WTC11 (cell line): ENCODE measurements around the gene SQOR. TPM values are rescaled to one million over a fixed set of nuclear protein-coding genes. Genes with fewer than 3 reads are reported as not detected.

Experiments
- ATAC-seq: fragments of 200-7000 bp; cut with Tn5 transposase; 2 replicates; pipeline ENCODE4 v1.10.0; 2021; ENCODE audit warnings: mild to moderate bottlenecking, moderate library complexity
- CTCF ChIA-PET: fragments of 300-600 bp; sonication (Branson Sonifier 250); formaldehyde crosslinking; loops from one replicate; lab custom pipeline; 2021; ENCODE audit warnings: antibody characterized with exemption; lab: Charles Lee
- POLR2A ChIA-PET: fragments of 350-600 bp; sonication (Branson Sonifier 250); formaldehyde crosslinking; loops from one replicate; lab custom pipeline; 2021; ENCODE audit warnings: antibody characterized with exemption; lab: Charles Lee
- DNase-seq: peaks from one replicate; pipeline ENCODE4 v3.0.0; 2021; ENCODE audit warnings: low spot score
- H3K27ac Mint-ChIP-seq: 2 replicates; pipeline ENCODE4 v1.8.0; 2021; ENCODE audit warnings: mixed read lengths
- H3K27me3 Mint-ChIP-seq: 2 replicates; pipeline ENCODE4 v1.8.0; 2021; ENCODE audit warnings: low read depth, mild to moderate bottlenecking, moderate library complexity, mixed read lengths
- H3K36me3 Mint-ChIP-seq: 2 replicates; pipeline ENCODE4 v1.8.0; 2021; ENCODE audit warnings: mixed read lengths
- H3K4me1 Mint-ChIP-seq: 2 replicates; pipeline ENCODE4 v1.8.0; 2022; ENCODE audit warnings: mixed read lengths
- H3K4me3 Mint-ChIP-seq: 2 replicates; pipeline ENCODE4 v1.8.0; 2021; ENCODE audit warnings: mild to moderate bottlenecking, moderate library complexity, mixed read lengths
- H3K9me3 Mint-ChIP-seq: 2 replicates; pipeline ENCODE4 v1.8.0; 2021; ENCODE audit warnings: mixed read lengths
- AR ChIP-seq: fragments of 250-450 bp; sonication (Bioruptor Pico); IDR thresholded peaks from 2 replicates; pipeline ENCODE4 v1.9.0; 2021; ENCODE audit warnings: mild to moderate bottlenecking
- ATF1 ChIP-seq: sonication (generic); formaldehyde crosslinking; IDR thresholded peaks from 2 replicates; pipeline ENCODE4 v1.8.1; 2023; ENCODE audit warnings: mild to moderate bottlenecking, moderate library complexity, missing genetic modification reagents
- ATF3 ChIP-seq: sonication (generic); formaldehyde crosslinking; conservative IDR thresholded peaks from 2 replicates; pipeline ENCODE4 v1.8.1; 2022; ENCODE audit warnings: mild to moderate bottlenecking, missing genetic modification reagents
- ATF6 ChIP-seq: sonication (generic); formaldehyde crosslinking; IDR thresholded peaks from 2 replicates; pipeline ENCODE4 v1.8.1; 2023; ENCODE audit warnings: mild to moderate bottlenecking, missing genetic modification reagents
- CREB1 ChIP-seq: sonication (generic); formaldehyde crosslinking; IDR thresholded peaks from 2 replicates; pipeline ENCODE4 v1.8.0; 2023; ENCODE audit warnings: mild to moderate bottlenecking, missing genetic modification reagents
- CREM ChIP-seq: sonication (generic); formaldehyde crosslinking; IDR thresholded peaks from 2 replicates; pipeline ENCODE4 v1.8.1; 2022; ENCODE audit warnings: mild to moderate bottlenecking, missing genetic modification reagents, moderate library complexity
- E2F1 ChIP-seq: sonication (generic); formaldehyde crosslinking; IDR thresholded peaks from 2 replicates; pipeline ENCODE4 v1.8.0; 2022; ENCODE audit warnings: mild to moderate bottlenecking, missing genetic modification reagents
- E2F5 ChIP-seq: sonication (generic); formaldehyde crosslinking; IDR thresholded peaks from 2 replicates; pipeline ENCODE4 v1.8.1; 2022; ENCODE audit warnings: mild to moderate bottlenecking, moderate library complexity, missing genetic modification reagents
- NFYB ChIP-seq: sonication (generic); formaldehyde crosslinking; conservative IDR thresholded peaks from 2 replicates; pipeline ENCODE4 v1.8.0; 2022; ENCODE audit warnings: low read depth, missing genetic modification reagents
- NR3C1 ChIP-seq: sonication (generic); formaldehyde crosslinking; conservative IDR thresholded peaks from 2 replicates; pipeline ENCODE4 v1.8.1; 2023; ENCODE audit warnings: low read depth, mild to moderate bottlenecking, missing genetic modification reagents
- OVOL2 ChIP-seq: fragments of 250-450 bp; sonication (Bioruptor Pico); IDR thresholded peaks from 2 replicates; pipeline ENCODE4 v1.9.0; 2021; ENCODE audit warnings: mild to moderate bottlenecking, borderline replicate concordance
- STAT6 ChIP-seq: sonication (generic); formaldehyde crosslinking; conservative IDR thresholded peaks from 2 replicates; pipeline ENCODE4 v1.8.1; 2023; ENCODE audit warnings: mild to moderate bottlenecking, low read depth, missing genetic modification reagents, moderate library complexity
- USF2 ChIP-seq: sonication (generic); formaldehyde crosslinking; IDR thresholded peaks from 2 replicates; pipeline ENCODE4 v1.8.1; 2023; ENCODE audit warnings: mild to moderate bottlenecking, missing genetic modification reagents, moderate library complexity
- ZBTB43 ChIP-seq: sonication (generic); formaldehyde crosslinking; IDR thresholded peaks from 2 replicates; pipeline ENCODE4 v1.8.1; 2023; ENCODE audit warnings: mild to moderate bottlenecking, missing genetic modification reagents
- ZNF317 ChIP-seq: sonication (generic); formaldehyde crosslinking; IDR thresholded peaks from 2 replicates; pipeline ENCODE4 v1.8.1; 2023; ENCODE audit warnings: low read depth, mild to moderate bottlenecking, moderate library complexity, missing genetic modification reagents, borderline replicate concordance
- ZNF416 ChIP-seq: fragments of 250-450 bp; sonication (Bioruptor Pico); IDR thresholded peaks from 2 replicates; pipeline ENCODE4 v1.9.0; 2021; ENCODE audit warnings: mild to moderate bottlenecking, inconsistent platforms
- ZNF532 ChIP-seq: fragments of 250-450 bp; sonication (Bioruptor Pico); IDR thresholded peaks from 2 replicates; pipeline ENCODE4 v1.9.0; 2021; ENCODE audit warnings: mild to moderate bottlenecking, borderline replicate concordance
- total RNA-seq: library from RNA; stranded (reverse); gene quantifications from 3 replicates; pipeline ENCODE4 v1.2.3, GENCODE V29; 2021

The SQOR gene
- total RNA-seq, 1 experiment from 2014 or later = 0.72 TPM

GRCh38 chr15:45670511-45670910, 35.7 kb downstream of the SQOR start:
- no peak overlapping the region for H3K27ac Mint-ChIP-seq
- no peak overlapping the region for H3K4me3 Mint-ChIP-seq
- ChIA-PET POLR2A (no interaction called here), CTCF (interaction anchor here (2.0 kb wide), 1 partner anchor 10 kb away, joined by 5 read pairs; no protein-coding TSS in a partner anchor)
- DNase-seq = no peak
- no peaks in the 10 kb centered on the region for H3K36me3 Mint-ChIP-seq
- no peaks in the 10 kb centered on the region for H3K4me1 Mint-ChIP-seq
- peaks cover 4% of the 10 kb centered on the region for H3K9me3 Mint-ChIP-seq
- TF ChIP-seq STAT6 (no peak), USF2 (no peak), CREM (CRISPR knock-in tag) (no peak), ATF1 (CRISPR knock-in tag) (no peak)
- H3K27me3 Mint-ChIP-seq = peaks cover 2% of the 10 kb centered on the region
- ATAC-seq = no peak

- no peak for TF ChIP-seq E2F1 (CRISPR knock-in tag)
- no peak for TF ChIP-seq AR (CRISPR knock-in tag)
- TF ChIP-seq ZNF416 (CRISPR knock-in tag) = no peak
- TF ChIP-seq ATF6 (CRISPR knock-in tag) = no peak
- TF ChIP-seq NFYB = no peak
- no peak for TF ChIP-seq OVOL2
- TF ChIP-seq E2F5 (CRISPR knock-in tag) = no peak
- no peak for TF ChIP-seq NR3C1 (CRISPR knock-in tag)
- TF ChIP-seq ZNF317 = no peak
- TF ChIP-seq ZBTB43 (CRISPR knock-in tag) = no peak
- no peak for TF ChIP-seq CREB1
- TF ChIP-seq ZNF532 (CRISPR knock-in tag) = no peak
- TF ChIP-seq ATF3 = no peak
- H3K4me1 Mint-ChIP-seq = no peaks in the 10 kb centered on the region
- no peak for ATAC-seq
- H3K36me3 Mint-ChIP-seq = no peaks in the 10 kb centered on the region
- no peak overlapping the region for H3K27ac Mint-ChIP-seq
- POLR2A ChIA-PET = no interaction called here
- no peaks in the 10 kb centered on the region; the same call in 1 of the 2 replicates for H3K27me3 Mint-ChIP-seq
- DNase-seq = no peak
- CTCF ChIA-PET = interaction anchor here (1.5 to 1.8 kb wide), 3 partner anchors 12 to 31 kb away, joined by 3 to 5 read pairs (median 3); no protein-coding TSS in a partner anchor
- no peaks in the 10 kb centered on the region for H3K9me3 Mint-ChIP-seq
- H3K4me3 Mint-ChIP-seq = no peak overlapping the region
Observed at GRCh38 chr15:45674677-45675076, 39.8 kb downstream of the SQOR start.
